NCI-H2107 treated with DMSO at 0.1 percent for 48 hours (cell line): Measurements from ENCODE around the gene CHCHD3.
"Not testable (repeated sequence)": the region's sequence is repeated elsewhere in the genome, so short reads cannot be mapped to it uniquely, and the experiment has no call there.

Source experiments
- DNase-seq: peaks from one replicate; lab custom pipeline; 2025; ENCODE audit not compliant: unreplicated experiment; lab: John Stamatoyannopoulos, UW

Gene CHCHD3

DNA sequence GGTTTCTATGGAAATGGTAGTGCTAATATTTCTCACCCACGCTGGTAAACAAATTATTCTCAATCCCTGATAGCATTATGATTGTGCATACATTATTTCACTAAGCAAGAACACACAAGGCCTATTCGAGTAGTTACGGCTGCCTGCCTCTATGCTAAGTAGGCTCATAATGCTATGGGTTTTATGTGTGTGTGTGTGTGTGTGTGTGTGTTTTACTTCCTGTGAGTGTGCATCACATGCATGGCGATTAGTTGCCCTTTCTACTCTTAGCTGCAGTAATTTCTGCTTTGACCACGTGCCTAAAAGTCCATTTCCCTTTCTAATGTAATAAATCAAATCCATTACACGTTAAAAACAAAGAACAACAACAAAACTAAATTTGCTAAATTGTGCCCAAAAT is 117.0 kb downstream of the CHCHD3 start:
- DNase-seq: no peak

- DNase-seq: no peak
Measured at GRCh38 chr7:132959891-132960290, 122.0 kb downstream of the CHCHD3 start.

DNA sequence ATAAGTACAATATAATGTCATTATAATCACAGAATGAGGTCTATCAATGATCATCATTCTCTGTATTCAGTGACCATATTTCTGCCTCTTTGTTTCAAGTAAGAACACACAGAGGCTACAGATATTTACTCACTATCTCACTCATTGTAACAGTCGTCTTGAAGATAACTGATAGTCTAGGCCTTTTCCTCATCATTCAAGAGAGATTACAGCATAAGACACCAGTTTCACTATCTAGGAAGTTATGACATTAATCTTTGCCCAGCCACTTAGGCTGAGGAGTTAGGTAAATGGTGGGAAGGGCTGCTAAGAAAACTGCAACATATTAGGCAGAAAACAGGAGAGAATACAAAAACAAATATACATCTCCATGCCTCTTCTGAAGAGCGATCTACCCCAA is 125.3 kb downstream of the CHCHD3 start:
- no peak for DNase-seq

GRCh38 chr7:132953468-132953867 is 128.4 kb downstream of the CHCHD3 start:
- no peak for DNase-seq

- no peak for DNase-seq
Measured at GRCh38 chr7:132950725-132951124, 131.2 kb downstream of the CHCHD3 start.

- no peak for DNase-seq
Measured at GRCh38 chr7:132947011-132947410, 134.9 kb downstream of the CHCHD3 start.

DNA sequence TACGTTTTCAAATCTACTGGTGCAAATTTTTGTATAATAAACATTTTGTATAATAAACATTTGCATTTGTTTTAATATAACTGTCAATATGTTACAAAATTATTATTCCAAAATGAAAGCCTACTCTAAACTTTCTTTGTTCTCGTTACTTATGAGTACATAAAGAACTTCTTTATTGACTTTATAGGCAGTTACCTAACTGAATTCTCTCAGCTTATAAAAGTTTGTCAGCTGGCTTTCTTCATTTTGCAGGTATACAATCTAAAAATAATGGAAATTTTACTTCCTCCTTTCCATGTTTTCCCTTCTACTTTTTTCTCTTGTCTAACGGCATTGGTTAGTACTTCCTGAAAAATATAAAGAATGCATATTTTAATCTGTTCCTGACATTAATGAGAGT is 137.1 kb downstream of the CHCHD3 start:
- DNase-seq: no peak

DNA sequence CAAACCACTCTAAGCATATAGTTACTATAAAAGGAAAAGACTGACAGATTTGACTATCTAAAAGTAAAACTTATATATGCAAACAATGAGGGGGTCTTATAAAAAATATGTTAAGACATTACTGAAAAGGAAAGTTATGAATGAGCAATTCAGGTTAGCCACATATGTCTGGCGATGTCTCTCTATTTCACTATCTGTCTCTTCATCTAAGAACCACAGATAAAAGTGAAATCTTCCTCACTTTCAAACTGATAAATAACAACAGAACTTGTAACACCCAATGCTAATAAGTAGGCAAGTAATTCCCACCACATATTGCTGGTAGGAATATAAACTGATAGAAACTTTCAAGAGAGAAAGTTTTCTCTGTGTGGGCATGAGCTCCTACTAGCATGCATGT is 138.2 kb downstream of the CHCHD3 start:
- no peak for DNase-seq

DNA sequence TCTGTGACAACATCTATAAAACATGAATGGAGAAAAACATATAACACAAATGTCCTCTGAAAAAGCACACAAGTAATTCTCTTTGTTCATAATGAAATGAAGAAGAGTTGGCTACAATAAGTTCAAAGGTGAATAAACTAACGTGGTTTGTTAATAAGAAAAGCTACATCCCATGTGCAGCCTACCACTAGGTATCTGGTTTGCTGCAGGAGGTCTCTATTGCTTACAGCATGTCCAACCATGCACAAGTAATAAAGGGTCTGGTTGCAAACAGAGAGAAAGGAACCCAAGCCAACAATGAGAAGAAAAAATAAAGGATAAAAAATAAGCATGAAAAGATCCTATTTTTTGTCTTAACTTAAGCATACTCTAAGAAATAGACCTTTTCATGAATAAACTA is 139.2 kb downstream of the CHCHD3 start:
- DNase-seq: no peak

GRCh38 chr7:132941905-132942304 is 140.0 kb downstream of the CHCHD3 start:
- no peak for DNase-seq

DNA sequence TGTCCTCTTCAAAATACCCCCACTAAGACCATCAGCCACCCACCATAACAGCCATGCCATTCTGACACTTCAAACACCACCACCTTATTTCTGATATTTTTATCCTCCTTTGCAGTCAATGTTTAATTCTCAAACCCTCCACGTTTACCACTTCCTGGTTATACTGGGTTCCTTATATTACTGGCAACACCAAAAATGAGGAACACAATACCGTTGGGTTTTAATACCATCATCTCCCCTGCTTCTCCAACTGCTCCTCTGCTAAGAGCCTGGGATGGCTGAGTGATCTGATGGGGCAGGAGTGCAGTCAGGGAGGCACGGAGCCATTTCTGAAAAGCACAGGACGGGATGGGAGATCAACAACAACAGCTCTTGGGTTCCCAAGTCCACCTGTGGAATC is 140.5 kb downstream of the CHCHD3 start:
- DNase-seq: no peak

DNA sequence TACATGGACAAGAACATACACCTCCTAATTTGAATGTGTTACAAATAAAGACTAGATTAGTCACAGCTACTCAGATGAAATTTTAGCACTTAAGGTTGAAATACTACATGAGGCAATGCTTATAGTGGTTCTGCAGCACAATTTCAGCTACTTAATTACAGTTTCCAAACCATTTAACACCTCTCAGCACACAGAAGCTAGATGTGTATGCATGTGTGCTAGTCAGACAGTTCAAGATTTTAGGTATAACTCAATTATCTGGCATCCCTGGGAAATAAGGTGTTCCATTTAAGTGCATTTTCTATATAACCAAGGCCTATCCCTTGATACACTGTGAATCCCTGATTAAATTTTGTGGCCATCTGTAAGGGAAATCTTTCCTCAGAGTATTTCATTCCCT is 141.8 kb downstream of the CHCHD3 start:
- no peak for DNase-seq

DNA sequence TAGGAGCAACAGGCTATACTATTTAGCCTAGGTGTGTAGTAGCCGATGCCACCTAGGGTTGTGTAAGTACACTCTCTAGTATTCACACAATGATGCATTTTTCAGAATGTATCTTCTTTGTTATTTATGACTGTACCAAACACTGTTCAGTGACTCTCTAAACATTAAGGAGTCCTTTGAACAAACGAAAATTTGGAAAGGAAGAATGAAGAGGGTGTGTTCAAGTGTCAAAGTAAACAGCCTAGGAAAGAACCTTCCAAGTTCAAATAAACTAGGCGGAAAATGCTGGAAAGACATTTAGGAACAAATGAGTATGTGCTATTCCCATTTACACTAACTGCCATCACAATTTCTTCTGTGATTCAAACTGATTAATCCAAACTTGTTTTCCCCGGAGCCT is 142.4 kb downstream of the CHCHD3 start:
- no peak for DNase-seq

- no peak for DNase-seq
Measured at GRCh38 chr7:132937286-132937685, 144.6 kb downstream of the CHCHD3 start.

- DNase-seq: no peak
Measured at GRCh38 chr7:132935608-132936007, 146.3 kb downstream of the CHCHD3 start.

GRCh38 chr7:132934017-132934416 is 147.9 kb downstream of the CHCHD3 start:
- no peak for DNase-seq

DNA sequence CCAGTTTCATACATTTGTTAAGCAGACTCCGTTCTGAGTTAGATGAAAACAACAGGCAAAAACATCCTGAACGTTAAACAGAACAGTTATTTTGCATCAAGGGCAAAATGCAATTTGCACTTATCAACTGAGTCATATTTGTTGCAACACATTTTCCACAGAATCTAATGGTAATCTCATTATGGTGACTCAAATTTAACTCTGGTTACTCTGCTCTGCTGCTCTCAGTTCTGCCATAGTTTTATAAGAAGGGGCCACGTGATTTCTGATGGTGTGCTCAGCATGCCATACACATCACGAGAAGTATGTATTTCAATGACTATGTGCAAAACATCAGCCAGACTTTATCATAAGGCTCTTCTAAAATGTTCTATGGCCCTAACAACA is 148.8 kb downstream of the CHCHD3 start:
- DNase-seq: no peak

- DNase-seq: no peak
Measured at GRCh38 chr7:132932296-132933071, 149.4 kb downstream of the CHCHD3 start.

- no peak for DNase-seq
Measured at GRCh38 chr7:132930881-132931280, 151.0 kb downstream of the CHCHD3 start.

DNA sequence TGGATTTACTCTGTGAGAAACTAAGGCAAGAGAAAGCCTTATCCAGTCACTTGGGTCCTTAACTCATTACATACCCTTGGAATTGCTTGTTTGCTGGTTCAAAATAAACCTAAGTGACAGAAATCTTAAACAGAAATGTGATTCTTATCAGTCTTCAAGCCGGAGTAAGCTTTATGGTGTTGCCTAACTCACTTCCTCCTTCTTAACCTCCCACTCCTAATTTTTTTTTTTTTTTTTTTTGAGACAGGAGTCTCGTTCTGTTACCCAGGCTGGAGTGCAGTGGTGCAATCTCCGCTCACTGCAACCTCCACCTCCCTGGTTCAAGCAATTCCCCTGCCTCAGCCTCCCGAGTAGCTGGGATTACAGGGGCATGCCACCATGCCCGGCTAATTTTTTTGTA is 151.9 kb downstream of the CHCHD3 start:
- DNase-seq: not testable (repeated sequence)

DNA sequence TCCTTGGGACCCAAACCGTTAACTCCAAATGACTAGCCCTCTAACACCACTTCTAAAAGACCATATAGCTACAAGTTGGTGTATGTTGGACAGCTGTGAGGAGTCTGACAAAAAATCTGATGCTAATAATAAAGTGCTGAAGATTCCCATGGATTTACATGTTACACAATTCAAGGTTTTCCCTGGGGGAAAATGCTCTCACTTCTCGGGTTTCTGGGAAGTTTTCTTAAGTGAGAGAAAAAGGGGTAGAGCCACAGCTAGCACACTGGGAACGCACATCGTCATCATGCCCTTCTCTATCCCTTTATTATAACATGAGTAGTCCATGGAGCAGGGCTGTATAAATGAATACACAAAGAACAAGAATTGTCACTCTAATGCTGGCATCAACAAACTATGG is 162.1 kb downstream of the CHCHD3 start:
- no peak for DNase-seq

GRCh38 chr7:132915647-132916046 is 166.2 kb downstream of the CHCHD3 start:
- DNase-seq: no peak

- no peak for DNase-seq
Measured at GRCh38 chr7:132910657-132911056, 171.2 kb downstream of the CHCHD3 start.
